GM13977 (cell line): Measurements from ENCODE around the gene SORD.
"Not testable (repeated sequence)": the region's sequence is repeated elsewhere in the genome, so short reads cannot be mapped to it uniquely, and the experiment has no call there.

Experiments used
- DNase-seq: peaks from one replicate; pipeline ENCODE4 v3.0.0; 2012; ENCODE audit warnings: low spot score
- in situ Hi-C: fragments of 300-500 bp; cut with MboI; formaldehyde crosslinking; loops from one replicate; pipeline ENCODE4 v1.12.0; 2022; ENCODE audit warnings: low sequenced_read_pairs, low pct_unique_long_range_greater_than_20kb, mixed read lengths, inconsistent platforms; ENCODE audit not compliant: unreplicated experiment
- TF ChIP-seq, protein P1 (sequence below): IDR thresholded peaks from 2 replicates; pipeline ENCODE4 v1.5.1; 2012; ENCODE audit warnings: mild to moderate bottlenecking, control low read depth; ENCODE audit not compliant: insufficient read depth; ENCODE audit errors: extremely low read depth, missing control alignments

Gene SORD

DNA sequence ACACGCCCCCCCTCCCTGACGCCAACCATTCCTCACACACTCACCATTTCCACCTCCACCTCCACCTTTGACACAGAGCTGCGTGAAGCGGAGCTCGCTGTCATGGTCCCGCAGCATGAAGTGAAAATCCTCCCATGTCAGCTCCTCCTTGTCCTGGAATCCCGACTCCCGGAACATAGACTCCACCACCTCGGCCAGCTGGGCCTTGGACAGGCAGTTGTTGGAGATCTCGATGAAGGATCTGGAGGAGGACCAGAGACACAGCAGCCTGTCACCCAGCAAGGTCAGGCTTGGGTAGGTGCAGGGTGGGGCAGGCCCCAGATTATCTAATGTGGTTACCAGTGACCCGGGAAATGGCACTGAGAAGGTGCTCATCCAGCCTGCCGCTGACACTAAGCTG, 78.8 kb downstream of the SORD start:
- TF ChIP-seq, protein P1, sequence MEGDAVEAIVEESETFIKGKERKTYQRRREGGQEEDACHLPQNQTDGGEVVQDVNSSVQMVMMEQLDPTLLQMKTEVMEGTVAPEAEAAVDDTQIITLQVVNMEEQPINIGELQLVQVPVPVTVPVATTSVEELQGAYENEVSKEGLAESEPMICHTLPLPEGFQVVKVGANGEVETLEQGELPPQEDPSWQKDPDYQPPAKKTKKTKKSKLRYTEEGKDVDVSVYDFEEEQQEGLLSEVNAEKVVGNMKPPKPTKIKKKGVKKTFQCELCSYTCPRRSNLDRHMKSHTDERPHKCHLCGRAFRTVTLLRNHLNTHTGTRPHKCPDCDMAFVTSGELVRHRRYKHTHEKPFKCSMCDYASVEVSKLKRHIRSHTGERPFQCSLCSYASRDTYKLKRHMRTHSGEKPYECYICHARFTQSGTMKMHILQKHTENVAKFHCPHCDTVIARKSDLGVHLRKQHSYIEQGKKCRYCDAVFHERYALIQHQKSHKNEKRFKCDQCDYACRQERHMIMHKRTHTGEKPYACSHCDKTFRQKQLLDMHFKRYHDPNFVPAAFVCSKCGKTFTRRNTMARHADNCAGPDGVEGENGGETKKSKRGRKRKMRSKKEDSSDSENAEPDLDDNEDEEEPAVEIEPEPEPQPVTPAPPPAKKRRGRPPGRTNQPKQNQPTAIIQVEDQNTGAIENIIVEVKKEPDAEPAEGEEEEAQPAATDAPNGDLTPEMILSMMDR: no peak
- DNase-seq: no peak
- in situ Hi-C loops: no loop called here

DNA sequence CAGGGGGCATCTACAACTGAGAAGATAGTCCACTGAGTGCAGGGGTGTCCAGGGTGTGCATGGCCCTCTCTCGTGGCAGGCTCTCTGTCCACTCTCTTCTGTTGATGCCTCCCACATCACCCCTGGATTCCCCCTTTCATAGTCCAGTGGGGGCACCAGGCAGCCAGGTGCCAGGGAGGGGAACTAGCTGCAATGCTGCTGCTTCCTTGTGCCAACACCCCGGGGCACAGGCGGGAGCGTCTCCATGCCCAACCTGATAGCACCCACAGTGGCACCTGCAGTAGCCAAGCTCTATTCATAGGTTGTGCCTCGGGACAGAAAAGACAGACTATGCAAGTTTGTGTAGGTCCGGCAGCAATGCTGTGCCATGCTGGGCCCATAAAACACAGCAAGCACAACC, 79.2 kb downstream of the SORD start:
- TF ChIP-seq, protein P1: no peak
- DNase-seq: no peak
- in situ Hi-C loops: no loop called here

DNA sequence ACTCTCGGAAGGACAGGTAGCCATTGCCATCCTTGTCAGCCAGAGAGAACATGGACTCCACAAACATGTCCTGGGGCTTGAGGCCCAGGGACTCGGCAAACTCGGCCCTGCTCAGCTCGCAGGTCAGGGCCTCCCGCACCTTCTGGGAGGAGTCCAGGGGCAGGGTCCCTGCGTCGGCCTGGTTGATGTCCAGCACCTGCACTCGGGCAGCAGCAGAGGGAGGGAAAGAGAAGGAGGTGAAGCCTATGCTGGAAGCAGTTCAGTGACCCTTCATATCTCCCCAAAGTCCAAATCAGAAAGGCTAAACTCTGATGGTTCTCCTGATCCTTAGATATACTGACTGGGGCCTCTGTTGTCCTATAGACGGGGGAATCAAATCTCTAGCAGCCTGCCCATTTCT, 81.2 kb downstream of the SORD start:
- in situ Hi-C loops, DNase-seq: not testable (repeated sequence)

DNA sequence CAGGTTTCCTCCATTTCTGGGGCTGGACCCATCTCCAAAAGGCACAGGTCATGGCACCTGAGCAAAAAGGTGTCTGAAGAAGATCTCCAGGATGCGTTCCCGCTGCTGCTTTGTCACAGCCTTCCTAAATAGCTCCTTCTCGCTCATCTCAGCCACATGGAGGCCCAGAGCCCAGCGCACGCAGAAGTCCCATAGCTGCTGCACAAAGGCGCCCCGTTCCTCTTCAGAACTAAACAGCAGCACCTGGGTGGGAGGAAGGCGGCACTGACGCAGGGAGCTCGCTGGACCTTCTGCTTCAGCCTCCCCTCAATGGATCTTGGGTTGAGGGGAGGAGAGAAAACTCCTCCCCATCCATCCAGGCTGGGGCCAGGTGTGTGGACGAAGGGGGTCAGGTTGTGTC, 82.6 kb downstream of the SORD start:
- TF ChIP-seq, protein P1: no peak
- DNase-seq: no peak
- in situ Hi-C loops: no loop called here

DNA sequence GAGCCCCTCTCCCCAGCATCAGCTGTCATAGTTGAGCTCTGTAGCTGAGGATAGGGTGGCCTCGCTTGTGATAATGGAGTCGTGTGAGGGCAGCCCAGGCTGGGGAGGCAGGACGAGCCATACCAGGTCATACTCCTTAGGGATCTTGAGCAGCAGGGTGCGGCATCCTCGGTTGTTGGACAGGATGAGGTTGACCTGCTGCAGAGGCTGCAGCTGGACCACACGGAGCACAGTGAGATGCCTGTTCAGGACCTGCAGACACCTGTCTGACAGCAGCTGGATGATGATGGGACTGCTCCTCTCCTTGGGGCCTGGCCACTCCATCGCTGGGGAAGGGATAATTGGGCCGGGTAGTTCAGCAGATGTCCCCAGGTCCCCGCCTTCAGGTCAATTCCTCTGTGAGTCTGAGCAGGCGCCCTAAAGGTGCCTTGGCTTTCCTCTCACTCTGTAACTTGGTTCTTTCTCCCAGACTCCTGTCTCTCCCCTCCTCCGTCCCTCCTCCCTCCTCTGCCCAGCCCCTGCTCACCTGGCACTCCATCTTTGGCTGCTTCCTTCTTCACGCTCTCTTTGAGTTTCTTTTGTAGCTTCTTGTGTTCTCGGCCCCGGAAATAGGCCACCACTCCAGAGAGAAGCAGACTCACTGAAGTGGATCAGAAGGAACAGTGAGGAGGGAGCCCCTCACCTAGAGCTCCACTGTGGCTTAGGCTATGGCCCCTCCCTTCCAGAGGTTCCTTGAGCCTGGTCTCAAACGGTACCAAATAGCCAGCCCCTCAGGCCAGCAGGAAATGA, 83.2 kb downstream of the SORD start:
- TF ChIP-seq, protein P1: no peak
- in situ Hi-C loops: no loop called here

DNA sequence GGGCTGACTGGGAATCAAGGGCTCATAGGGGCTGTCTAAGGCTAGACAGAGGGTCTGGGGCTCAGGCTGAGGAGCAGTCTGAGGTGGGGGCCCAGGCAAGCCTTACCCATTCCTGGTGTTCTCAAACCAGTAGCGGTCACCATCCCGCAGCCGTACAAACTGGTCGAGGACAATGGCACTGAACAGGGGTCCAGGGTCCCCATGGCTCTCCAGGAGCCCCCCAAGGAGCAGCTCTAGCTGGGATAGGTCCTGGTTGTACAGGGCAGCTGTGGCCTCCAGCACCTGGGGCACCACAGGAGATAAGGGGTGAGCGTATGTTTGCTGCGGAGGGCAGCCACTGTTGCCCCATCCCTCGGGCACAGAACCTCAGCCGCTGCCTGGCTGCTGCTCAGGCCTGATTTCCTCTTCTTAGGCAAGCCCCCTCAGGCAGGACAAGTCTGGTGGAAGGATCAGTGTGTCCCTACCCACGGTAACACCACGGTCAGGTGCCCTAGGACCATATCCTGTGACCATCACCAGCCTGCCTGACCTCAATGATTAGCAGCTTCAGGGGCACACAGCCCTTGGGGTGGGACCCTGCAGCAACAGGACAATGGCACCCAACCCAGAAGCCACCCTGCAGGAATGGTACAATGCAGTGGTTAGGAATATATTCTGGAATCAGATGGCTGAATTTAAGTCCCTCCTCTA, 85.1 kb downstream of the SORD start:
- no peak for DNase-seq
- TF ChIP-seq, protein P1: no peak
- in situ Hi-C loops: no loop called here

More for the DNA sequence above, 83.2 kb downstream of the SORD start:
- no peak for DNase-seq

DNA sequence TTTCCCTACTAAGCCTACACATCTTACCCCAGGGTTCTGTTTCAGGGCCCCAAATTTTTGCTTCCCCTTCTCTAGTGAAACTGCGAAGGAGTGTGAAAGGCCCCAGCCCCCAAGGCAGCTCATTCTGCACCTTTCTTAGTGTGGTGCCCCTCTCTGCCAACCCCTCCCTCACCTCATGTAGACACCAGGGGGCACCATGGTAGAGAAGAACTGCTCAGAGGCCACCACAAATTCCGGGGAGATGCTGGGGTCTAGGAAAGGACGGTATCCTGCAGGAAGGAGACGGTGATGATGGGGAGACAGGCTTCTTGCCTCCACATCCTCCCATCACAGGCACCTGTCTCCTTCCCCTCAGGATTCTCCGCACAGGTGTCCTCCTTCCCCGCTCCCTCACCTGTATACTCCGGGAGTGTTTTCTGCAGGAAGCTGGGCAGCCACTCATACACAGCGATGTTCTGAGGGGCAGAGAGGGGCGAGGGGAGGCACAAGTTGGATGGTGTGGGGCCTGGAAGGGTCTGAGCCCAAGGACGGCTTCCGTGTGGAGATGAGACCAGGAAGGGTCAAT, 87.3 kb downstream of the SORD start:
- TF ChIP-seq, protein P1: no peak
- no peak for DNase-seq
- in situ Hi-C loops: no loop called here
